GM18907 (cell line): ENCODE results near the gene SLC29A2.

Experiments
- ATAC-seq: cut with Tn5 transposase; IDR thresholded peaks from one replicate; pipeline ENCODE4 v1.9.1; 2021; ENCODE audit warnings: mild to moderate bottlenecking, moderate library complexity; ENCODE audit not compliant: unreplicated experiment

SLC29A2 gene, protein sequence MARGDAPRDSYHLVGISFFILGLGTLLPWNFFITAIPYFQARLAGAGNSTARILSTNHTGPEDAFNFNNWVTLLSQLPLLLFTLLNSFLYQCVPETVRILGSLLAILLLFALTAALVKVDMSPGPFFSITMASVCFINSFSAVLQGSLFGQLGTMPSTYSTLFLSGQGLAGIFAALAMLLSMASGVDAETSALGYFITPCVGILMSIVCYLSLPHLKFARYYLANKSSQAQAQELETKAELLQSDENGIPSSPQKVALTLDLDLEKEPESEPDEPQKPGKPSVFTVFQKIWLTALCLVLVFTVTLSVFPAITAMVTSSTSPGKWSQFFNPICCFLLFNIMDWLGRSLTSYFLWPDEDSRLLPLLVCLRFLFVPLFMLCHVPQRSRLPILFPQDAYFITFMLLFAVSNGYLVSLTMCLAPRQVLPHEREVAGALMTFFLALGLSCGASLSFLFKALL

DNA sequence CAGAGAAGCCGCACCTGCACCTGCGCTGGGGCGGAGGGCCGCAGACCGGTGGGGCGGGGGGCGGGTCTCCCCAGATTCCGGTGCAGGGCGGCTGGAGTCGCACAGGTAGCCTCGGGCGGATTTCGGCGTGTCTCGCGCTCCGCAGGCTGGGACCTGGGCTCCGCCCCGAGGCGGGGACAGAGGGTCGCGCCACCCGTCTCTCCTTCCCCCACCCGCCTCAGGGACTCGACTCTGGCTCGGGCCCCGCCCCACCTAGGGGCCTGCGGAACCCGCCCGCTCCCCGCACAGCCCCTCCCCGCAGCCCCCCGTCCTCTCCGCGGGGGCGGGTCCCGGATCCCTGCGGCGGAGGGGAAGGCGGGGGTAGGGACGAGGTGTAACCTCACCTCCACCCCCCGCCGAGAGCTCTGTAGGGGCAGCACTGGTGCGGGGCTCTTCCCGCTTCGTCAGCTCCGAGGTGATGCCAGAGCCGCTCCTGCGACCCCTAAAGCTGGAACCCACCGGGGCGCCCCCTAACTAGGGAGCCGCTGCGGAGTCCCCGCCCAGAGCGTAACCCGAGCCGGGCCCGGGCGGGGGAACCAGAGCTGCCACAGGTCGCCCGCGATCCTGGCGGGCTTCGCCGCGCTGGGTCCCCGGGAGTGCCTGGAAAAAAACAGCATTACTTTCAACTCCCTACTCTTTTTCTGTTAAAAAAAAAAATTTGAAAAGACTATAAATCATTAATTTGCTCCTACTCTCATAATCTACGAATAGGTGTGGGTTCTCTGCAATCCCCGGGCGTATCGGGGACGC lies at the start of gene SLC29A2:
Gene SLC29A2, minus strand, starts transcription at position 134 of the 789 bp plus-strand sequence. CDS start 169 bp downstream, outside the sequence.
- peak; percentile 60 for ATAC-seq

DNA sequence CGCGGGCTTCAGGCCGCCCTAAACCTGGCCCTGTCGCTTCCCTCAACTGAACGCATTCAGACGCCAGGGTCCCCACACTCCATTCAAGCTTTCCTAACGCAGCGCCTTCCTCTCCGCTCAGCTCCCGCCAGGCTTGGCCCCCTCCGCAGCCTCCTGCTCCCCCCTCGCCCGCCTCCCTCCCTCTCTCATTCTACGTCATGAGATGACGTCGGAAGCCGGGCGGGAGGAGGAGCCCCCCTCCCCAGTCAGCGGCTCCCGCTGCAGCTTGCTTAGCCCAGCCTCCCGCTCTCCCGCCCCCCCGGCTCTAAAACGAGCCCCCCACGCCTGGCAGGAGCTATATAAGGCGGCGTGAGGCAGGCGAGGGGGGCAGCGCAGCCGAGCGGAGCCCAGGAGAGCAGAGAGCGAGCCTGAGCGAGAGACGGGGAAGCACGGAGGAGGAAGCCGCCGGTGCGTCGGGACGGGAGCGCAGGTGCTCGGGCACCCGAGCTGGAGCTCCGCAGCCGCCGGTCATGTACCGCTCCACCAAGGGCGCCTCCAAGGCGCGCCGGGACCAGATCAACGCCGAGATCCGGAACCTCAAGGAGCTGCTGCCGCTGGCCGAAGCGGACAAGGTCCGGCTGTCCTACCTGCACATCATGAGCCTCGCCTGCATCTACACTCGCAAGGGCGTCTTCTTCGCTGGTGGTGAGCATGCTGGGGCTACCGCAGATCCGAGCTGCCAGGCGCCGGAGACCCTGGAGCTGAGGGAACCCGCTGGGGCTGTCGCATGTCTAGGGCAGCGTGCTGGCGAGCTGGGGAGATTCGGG lies 49.3 kb upstream of the SLC29A2 start, which contains the start of gene NPAS4:
Gene NPAS4, plus strand, starts transcription at position 365 of the 806 bp plus-strand sequence. Its CDS starts 145 bp downstream, at position 510.
- no peak for ATAC-seq

DNA sequence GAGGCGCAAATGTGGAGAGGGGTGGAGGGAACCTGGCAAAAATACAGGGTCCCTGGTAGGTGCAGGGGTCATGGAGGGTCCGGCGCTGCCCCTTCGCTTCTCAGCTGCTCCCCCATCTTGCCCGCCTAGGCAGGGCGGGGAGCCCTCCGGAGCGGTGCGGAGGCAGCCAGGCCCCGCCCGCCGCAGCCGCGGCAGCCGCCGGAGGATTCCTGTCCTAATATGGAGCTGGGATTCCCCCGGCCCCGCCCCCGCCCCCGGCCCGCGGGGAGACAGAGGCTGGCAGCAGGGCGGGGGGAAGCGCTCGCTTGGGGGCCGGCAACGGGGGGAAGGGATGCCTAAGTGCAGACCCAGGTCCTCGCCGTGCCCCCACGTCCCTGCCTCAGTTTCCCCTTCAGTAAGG lies 48.3 kb upstream of the SLC29A2 start:
- ATAC-seq: no peak

DNA sequence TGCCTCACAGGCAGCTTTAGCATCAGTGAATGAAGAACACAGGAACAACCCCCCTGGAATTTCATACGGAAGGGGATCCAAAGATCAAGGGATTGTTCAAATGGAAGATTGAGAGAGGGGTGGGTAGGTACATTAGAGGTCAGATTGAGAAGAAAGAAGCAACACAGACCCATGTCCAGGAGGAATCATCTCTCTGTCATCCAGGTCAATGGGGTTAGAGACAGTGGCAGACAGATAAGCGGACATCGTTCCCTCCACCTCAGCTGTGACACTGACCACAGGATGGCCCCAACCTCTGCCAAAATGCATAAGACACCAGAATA lies 47.4 kb upstream of the SLC29A2 start:
- no peak for ATAC-seq

DNA sequence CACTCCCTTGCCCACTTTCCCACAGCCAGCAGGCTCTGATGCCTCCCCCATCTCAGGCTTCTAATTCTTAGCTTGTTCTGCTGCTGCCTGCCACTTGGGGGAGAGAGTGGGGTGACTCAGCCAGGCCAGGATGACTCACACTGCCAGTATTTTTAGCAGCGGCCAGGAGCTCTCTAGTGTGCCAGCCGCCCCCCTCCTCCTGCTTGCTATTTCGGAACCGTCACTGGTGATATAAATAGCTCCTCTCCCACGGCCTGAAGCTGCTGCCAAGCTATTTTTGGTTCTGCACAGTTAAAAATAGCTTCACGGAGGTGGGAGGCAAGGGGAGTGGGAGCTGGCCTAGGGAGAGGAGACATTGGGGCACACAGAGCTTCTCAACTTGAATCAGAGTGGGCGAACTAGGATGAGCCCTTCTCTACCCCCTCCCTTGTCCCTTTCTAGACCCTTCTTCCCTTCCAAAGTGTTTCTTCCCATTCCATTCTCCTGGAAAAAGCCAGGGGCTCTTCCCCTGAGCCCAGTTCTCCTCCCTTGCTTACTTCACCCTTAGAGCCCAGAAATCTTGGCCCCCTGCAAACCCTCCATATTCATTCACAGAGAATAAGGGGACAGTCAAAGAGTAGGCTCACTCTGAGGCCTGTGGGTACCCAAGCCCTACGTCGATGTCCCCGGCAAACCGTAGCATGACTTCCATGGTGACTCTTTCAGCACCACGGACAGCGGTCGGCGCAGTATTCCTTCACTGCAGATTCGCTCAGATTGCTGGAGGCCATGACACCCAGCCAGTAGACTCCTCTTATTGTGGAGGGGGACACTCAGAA lies 46.8 kb upstream of the SLC29A2 start:
- ATAC-seq: no peak

DNA sequence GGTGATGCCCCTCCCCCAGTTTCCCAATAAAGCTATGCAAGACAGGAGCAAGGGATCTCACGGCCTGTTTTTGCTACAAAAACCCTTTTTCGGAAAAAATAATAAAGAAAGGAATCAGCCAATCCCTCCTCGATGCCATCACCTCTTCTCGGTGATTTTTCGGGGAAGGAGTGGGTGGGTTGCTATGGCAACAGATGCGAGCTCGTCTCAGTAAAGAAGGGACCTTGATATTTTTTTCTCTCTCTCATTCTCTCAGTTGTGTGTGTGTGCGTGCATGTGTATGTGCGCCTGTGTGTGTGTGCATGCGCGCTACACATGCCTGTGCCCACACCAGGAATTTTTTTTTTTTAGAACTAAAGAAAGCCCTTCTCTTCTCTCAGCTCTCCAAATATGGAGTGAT lies 45.4 kb upstream of the SLC29A2 start:
- no peak for ATAC-seq

DNA sequence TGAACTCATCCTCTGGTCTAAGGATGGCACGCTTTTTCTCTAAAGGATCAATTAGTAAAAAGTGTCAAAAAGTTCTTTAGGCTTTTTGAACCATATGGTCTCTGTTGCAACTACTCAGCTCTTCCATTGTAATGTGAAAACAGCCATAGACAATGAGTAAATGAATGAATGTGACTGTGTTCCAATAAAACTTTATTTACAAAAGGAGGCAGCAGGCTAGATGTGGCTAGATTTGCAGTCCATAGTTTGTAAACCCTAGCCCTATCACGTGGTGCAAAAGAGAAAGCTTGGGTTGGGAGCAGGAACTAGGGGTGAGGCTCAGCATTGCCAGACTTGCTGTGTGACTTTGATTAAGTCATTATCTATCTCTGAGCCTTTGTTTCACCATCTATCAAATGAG lies 43.9 kb upstream of the SLC29A2 start:
- no peak for ATAC-seq

DNA sequence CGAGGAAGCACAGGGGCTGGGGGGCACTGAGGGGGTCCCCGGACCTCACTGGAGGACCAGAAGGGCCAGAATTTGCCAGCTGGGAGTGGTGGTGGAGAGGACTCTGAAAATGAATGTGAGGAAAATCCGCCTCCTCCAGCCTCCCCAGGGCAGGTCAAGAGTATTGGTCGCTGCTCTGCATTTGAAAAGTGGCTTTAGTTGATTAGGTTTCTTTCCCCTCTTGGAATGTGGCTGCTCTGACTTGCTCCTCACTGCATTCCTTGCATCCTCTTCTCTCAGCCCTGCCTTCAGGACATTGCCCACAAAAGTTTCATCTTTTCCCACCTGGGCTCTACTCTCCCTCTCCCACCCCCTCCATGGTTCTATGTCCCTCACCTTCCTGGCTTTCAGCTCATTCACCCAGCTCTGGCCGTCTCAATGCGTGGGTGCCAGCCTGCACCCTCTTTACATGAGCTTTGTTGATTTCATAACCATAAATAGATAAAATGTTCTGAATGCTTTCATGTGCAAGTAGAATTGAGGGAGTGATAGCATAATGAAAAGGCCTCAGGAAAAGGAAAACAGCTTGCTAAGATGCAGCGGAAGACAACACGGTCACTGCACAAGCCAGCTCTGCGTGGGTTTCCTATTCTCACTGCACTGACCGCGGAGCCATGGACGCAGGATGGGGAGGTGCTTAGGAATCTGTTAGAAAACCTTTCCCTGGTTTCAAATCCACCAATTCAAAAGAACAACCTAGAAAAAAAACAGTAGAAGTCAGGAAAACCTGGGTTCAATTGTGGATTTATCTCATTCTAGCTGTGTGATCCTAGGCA lies 42.8 kb upstream of the SLC29A2 start:
- ATAC-seq: no peak

DNA sequence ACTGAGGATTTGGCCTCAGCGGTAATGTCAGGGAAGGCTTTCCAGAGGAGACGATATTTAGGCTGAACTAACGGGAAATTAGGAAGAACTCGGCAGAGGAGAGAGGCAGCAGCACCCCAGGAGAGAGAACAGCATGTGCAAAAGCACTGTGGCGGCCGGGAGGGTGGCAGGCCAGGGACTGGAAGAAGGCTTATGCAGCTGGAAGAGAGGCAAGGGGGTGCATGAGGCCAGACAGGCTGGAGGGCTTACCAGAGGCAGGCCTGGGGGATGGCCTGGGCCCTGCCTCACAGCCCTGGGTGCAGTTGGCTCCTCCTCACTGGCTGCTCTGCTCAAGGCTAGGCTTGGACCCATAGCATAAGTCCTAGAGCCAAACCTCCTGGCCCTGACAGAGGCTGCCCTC lies 41.6 kb upstream of the SLC29A2 start:
- ATAC-seq: no peak

DNA sequence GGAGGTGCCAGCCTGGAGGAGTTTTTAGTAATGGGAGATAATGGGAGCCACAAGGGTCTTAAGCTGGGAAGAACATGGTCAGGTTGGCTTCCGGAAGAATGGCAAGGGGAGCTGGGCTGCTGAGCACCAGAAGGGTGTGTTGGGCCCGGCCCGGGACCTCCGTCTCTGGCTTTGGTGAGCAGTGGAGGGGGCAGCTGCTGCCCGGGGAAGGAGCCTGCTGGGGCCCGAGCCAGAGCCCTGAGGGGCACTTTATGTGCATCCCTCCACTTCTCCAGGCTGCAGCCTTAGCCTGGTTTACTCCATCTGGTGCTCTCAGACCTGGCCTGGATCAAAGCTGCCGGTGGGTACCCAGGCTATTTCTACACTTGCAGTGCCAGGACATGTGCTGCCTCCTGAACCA lies 40.5 kb upstream of the SLC29A2 start:
- no peak for ATAC-seq

DNA sequence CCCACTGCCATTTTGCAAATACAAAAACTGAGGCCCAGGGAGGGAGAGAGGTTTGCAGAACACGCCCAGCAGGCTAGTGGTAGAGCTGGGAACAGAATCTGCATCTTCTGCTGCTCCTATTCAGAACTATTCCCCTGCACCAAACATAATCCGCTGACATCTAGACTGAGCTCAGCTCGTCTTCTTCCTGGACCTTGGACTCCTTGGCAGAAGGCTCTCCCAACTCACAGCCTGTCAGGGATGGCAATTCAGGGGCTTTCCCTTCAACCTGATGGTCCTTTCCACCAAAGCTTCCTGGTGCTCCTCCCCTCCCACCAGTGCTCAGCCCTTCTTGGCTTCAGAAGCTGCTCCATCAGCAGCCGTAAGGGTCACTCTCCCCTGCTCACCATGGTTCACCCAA lies 39.8 kb upstream of the SLC29A2 start:
- ATAC-seq: no peak

DNA sequence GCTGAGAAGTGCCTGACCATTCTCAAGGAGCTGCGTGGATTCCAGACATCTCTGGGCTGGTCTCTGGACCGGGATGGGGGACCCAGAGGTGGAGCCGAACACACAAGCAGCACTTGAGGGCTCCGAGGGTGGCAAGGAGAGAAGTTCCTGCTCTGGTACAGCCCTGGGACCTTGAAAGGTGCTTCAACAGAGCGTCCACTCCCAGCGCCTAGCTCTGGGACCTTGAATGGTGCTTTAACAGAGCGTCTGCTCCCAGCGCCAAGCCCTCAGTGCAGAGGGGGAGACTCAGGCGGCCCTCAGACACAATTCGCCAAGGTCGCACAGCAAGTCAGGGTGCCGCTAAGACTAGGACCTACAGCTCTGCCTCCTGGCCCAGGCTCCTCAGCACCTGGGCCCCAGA lies 38.6 kb upstream of the SLC29A2 start:
- no peak for ATAC-seq

DNA sequence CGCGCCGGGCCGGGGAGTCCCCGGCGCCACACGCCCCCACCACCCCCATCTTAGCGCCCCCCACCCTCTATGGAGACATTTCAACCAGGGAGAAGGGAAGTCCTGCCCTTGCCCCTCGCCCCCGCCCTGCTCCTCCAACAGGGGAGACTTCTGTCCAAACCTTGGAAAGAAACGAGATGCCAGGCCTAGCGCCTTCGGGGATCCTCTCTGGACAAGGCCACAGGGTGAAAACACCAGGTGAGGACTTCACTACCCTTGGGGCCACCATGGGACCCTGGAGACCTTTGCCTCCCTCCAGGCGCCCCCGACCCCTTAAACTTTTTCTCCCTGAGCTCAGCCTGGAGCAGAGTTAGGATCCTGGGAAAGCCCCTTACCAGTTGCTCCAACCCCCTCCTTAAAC lies 37.7 kb upstream of the SLC29A2 start:
- no peak for ATAC-seq

DNA sequence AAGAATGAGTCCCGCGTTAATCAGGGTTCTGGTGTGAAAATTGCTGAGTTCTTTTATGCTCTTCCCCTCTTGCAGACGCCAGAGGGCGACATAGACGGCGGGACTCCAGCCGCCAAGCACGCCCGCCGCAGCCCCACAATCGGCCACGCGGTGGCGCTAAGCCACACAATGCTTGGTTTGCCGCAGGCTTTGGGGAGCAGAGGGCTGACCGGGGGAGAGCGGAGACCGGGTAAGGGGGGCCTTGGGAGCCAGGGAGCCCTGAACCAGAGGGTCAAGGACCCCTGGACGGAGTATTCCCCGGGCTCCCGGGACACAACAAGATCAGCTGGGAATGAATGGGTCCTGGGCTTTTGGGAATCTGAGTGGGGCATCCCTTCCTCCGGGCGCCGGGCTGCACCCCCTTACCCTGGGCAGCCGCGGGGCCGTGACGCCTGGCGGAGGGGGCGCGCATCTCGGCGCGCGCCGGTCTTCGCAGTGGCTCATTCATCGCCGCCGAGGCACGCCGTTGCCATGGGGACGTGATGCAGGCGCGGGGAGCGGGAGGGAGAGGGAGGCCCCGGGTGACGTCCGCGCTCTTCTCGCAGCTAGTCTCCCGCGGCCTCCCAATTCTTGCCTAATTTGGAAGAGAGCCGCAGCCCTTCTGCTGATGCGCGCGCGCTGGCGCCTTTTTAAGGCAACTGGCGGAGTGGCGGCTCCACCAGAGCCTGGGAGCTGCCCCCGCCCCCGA lies 37.1 kb upstream of the SLC29A2 start:
- ATAC-seq: peak; percentile 73

DNA sequence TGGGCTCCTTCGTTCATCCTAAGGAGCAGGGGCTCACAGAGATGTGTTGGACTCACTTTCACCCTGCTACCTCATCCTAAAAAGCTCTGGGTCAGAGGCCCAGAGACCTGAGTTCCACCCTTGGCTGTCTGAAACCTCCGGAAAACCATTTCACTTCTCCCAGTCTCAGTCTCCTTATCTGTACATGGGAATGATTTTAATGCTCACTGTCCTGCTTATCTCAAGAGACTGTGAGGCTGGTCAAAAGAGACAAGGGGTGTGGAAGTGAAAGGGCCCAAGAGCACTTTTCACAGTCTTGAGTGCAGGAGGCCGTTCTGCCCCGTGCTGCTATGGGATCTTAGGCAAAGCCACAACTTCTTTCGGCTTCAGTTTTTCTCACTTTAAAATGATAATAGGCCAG lies 36.1 kb upstream of the SLC29A2 start:
- no peak for ATAC-seq

DNA sequence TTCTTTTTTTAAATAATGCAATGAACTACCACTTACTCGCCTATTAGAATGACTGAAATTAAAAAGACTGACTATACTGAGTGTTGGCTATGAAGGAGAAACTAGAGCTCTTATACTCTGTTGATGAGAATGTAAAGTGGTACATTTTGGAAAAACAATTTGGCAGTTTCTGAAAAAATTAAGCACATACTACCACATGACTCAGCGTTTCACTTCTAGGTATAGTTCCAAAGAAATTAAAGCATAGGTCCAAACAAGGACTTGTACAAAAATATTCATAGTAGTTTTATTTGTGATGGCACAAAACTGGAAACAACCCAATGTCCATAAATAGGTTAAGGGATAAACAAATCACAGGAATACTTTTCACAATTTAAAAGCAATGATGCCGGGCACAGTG lies 22.4 kb upstream of the SLC29A2 start:
- no peak for ATAC-seq

DNA sequence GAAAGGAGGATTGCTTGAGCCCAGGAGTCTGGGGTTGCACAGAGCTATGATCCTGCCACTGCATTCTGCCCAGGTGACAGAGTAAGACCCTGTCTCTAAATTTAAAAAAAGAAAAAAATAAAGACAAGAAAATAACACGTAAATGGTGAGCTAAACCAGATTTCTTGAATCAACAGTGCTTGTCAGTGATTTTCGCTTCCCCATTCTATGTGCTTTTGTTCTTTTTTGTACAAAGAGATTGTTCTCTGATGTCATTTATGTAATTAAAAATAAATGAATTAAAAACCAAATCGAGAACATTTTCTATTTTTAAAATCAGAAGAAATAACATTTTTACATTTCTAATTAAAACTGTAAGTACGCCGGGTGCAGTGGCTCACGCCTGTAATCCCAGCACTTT lies 19.8 kb upstream of the SLC29A2 start:
- no peak for ATAC-seq

DNA sequence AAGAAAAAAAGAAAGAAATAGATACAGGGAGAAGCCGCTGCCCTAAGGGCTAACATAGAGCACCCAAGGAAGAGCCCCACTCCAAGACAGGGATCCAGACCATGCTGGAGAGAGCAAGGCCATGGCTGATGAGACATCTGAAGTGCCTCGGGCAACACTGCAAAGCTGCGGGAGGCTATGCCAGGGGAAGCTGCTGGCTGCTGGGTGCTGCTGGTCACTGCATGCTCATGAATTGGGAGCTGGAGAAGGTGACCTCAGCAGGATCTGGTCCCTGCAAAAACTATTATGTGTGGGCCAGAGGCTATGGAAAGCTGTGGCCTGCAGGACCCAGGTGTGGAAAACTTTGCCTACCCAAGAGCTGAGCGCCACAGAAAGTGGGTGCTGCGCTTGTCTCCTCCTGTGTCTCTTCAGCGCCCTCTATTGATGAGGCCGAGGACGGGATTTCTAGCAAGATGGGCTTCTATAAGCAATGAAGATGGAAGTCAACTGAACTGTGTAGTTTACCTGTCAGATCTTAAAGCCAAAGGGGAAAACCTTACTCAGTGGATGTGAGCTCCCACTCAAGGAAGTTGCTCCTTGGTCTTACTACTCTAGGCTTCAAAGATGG lies 17.3 kb upstream of the SLC29A2 start:
- ATAC-seq: no peak
